Mesothelial cell of epicardium (in vitro differentiated cells): ENCODE data around the gene PTCD1. TPM values are rescaled to one million over a fixed set of nuclear protein-coding genes. Genes with fewer than 3 reads are reported as not detected.

Experiments
- DNase-seq, 2 experiments: peaks; one replicate each; pipeline ENCODE4 v3.0.0; 2021; ENCODE audit warnings: low spot score in 2 of 2; ENCODE audit not compliant: unreplicated experiment in 2 of 2
- H3K27ac Mint-ChIP-seq: 2 replicates; pipeline ENCODE4 v1.8.0; 2021; ENCODE audit warnings: mixed read lengths
- H3K27me3 Mint-ChIP-seq: 2 replicates; pipeline ENCODE4 v1.8.0; 2021; ENCODE audit warnings: low read depth, mixed read lengths
- H3K36me3 Mint-ChIP-seq: 2 replicates; pipeline ENCODE4 v1.8.0; 2021; ENCODE audit warnings: mixed read lengths
- H3K4me1 Mint-ChIP-seq: 2 replicates; pipeline ENCODE4 v1.8.0; 2021; ENCODE audit warnings: mixed read lengths
- H3K4me3 Mint-ChIP-seq: 2 replicates; pipeline ENCODE4 v1.8.0; 2021; ENCODE audit warnings: mild to moderate bottlenecking, moderate library complexity, mixed read lengths
- H3K9me3 Mint-ChIP-seq: 2 replicates; pipeline ENCODE4 v1.8.0; 2021; ENCODE audit warnings: mixed read lengths
- total RNA-seq: library from RNA; stranded (reverse); gene quantifications from 3 replicates; pipeline ENCODE4 v1.2.1, GENCODE V29; 2021
- TF ChIP-seq, protein P1 (sequence below): fragments of 200-600 bp; sonication (generic); IDR thresholded peaks from one replicate; pipeline ENCODE4 v1.5.0; 2021; ENCODE audit warnings: antibody characterized with exemption; ENCODE audit not compliant: unreplicated experiment

Gene PTCD1, protein sequence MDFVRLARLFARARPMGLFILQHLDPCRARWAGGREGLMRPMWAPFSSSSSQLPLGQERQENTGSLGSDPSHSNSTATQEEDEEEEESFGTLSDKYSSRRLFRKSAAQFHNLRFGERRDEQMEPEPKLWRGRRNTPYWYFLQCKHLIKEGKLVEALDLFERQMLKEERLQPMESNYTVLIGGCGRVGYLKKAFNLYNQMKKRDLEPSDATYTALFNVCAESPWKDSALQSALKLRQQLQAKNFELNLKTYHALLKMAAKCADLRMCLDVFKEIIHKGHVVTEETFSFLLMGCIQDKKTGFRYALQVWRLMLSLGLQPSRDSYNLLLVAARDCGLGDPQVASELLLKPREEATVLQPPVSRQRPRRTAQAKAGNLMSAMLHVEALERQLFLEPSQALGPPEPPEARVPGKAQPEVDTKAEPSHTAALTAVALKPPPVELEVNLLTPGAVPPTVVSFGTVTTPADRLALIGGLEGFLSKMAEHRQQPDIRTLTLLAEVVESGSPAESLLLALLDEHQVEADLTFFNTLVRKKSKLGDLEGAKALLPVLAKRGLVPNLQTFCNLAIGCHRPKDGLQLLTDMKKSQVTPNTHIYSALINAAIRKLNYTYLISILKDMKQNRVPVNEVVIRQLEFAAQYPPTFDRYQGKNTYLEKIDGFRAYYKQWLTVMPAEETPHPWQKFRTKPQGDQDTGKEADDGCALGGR
- total RNA-seq: 6.7 to 12.3 TPM (median 10.5 TPM) in 3 replicates

DNA sequence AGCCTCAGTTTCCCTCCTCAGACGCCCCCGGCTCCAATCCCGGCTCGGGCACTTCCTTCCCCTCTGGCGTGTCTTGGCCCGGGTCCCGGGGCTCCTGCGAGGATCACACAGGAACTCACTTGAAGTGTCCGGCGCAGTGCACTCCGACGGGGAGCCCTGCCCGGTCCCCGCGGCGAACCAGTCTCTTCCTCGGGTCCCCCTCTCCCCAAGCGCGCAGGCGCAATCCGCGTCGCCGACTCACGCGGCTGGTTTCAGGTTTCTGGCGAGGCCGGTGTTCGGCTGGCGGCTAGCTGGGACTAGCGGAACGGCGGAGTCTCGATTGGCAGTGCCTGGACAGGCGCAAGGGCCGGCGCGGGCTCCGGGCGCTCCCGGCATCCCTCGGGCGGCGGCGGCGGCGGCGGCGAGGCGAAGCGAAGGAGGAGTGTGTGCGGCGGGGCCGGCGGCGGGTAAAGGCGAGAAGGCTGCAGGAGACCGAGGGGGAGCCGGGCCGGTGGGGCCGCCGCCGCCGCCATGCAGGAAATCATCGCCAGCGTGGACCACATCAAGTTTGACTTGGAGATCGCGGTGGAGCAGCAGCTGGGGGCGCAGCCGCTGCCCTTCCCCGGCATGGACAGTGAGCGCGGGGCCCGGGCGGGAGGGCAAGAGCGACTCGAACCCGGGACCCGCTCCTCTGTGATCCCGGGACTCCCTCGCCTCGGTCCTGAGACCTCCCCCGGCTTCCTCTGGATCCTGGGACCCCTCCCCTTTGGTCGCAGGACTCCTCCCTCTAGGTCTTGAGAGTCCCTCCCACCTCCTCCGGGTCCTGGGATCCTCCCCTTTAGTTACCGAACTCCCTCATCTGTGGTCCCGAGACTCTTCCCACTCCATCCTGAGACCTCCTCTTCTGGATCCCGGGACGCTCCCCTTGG is at the start of gene PTCD1, which contains the start of gene CPSF4:
TSS of gene PTCD1 (minus strand) at position 226 of the 908 bp plus-strand sequence. CDS start 3,556 bp downstream, outside the sequence.
TSS of gene CPSF4 (plus strand) at position 371 of the 908 bp plus-strand sequence. CDS start at position 511, 140 bp downstream.
- Mint-ChIP-seq H3K9me3 (no peaks in the 10 kb centered on the region), H3K27me3 (no peaks in the 10 kb centered on the region), H3K36me3 (peaks cover 12% of the 10 kb centered on the region), H3K27ac (peak within 1 kb of the TSS; percentile 99), H3K4me3 (peak within 1 kb of the TSS; percentile 98), H3K4me1 (peaks cover 18% of the 10 kb centered on the region)
- TF ChIP-seq, protein P1, sequence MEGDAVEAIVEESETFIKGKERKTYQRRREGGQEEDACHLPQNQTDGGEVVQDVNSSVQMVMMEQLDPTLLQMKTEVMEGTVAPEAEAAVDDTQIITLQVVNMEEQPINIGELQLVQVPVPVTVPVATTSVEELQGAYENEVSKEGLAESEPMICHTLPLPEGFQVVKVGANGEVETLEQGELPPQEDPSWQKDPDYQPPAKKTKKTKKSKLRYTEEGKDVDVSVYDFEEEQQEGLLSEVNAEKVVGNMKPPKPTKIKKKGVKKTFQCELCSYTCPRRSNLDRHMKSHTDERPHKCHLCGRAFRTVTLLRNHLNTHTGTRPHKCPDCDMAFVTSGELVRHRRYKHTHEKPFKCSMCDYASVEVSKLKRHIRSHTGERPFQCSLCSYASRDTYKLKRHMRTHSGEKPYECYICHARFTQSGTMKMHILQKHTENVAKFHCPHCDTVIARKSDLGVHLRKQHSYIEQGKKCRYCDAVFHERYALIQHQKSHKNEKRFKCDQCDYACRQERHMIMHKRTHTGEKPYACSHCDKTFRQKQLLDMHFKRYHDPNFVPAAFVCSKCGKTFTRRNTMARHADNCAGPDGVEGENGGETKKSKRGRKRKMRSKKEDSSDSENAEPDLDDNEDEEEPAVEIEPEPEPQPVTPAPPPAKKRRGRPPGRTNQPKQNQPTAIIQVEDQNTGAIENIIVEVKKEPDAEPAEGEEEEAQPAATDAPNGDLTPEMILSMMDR: no peak
- DNase-seq: peak; percentile 92 to 97

DNA sequence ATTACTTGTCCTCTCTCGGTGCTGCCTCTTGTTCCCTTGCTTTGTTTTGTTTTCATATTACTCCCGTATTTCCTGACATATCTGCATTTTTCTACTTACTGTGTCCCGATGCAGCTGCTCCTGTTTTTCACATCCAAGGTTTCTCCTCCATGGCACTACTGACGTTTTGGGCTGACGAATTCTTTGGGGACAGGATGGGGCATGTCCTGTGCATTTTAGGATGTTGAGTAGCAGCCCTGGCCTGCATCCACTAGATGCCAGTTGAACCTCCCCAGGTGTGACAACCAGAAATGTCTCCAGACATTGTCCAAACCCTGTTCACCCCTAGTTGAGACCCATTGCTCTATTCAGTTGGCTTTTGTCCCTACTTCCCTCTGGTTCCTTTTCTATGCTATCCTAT is 46.5 kb upstream of the PTCD1 start:
- H3K27me3 Mint-ChIP-seq: no peaks in the 10 kb centered on the region

DNA sequence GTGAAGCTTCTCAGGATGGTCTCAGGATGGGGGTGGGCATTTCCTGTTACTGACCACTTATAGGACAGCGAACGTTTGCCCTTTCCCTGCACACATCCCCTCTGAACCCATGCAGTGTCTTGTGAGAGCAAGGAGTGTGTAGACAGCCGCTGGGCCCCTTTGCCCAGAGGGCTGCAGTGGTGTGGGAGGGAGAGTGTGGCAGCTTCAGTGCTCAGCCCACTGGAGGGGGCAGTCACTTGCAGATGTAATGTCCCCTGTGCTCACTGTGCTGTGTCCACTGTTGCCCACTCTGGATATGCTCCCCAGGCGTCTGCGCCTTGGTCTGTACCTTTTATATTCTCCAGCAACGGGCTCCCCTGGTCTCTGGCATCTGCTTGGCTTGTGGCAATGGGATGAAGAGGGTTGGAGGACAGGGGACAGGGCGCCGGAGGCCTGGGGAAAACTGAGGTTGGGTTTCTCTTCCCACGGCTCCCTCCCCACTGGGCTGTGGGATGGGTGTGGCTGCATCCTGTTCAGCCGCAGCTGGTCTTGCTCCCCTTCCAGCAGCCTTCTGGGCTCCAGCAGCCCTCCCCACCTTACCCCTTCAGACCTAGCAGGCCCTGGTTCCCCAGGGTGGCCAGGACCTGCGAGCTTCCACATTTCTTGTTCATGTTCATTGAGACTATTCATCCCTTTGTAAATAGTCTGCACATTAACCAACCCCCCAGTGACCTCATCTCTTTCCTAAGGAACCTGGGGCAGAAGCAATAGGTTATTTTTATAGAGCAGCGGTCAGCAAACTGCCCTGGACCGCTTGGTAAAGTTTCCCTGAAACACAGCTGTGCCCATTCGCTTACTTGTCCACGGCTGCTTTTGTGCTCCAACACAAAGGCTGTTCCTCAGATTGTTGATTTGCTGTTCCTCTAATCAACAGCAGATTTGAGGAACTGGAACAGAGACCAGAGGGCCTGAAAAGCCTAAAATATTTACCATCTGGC is 40.2 kb upstream of the PTCD1 start:
- peaks cover 15% of the 10 kb centered on the region for H3K36me3 Mint-ChIP-seq
- H3K9me3 Mint-ChIP-seq: no peaks in the 10 kb centered on the region
- DNase-seq: no peak
- no peaks in the 10 kb centered on the region for H3K27me3 Mint-ChIP-seq
- H3K27ac Mint-ChIP-seq: no peak overlapping the region
- TF ChIP-seq, protein P1: no peak
- H3K4me1 Mint-ChIP-seq: no peaks in the 10 kb centered on the region
- no peak overlapping the region for H3K4me3 Mint-ChIP-seq

More for the DNA sequence above, 46.5 kb upstream of the PTCD1 start:
- Mint-ChIP-seq H3K27ac (no peak overlapping the region), H3K36me3 (peaks cover 24% of the 10 kb centered on the region), H3K4me1 (no peaks in the 10 kb centered on the region), H3K9me3 (peaks cover 4% of the 10 kb centered on the region), H3K4me3 (no peak overlapping the region)
- TF ChIP-seq, protein P1: no peak
- DNase-seq: no peak

DNA sequence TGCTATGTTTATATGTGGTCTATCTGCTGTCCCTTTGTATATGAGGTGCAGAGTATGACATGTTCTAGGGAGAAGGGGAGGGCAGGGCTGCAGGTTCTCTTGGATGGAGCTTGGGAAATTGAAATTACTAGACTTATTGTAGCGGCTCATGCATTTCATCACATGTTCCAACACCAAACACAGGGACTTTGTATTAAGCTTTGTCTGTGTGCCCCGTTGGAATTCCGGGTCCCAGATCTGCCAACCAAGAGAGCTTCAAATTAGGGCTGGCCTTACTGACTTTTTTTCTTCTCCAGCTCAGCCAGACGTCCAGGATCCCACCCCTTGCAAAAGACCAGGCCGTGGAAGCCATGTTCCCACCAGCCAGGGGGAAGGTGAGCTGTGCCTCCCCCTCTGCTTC is 37.5 kb upstream of the PTCD1 start:
- Mint-ChIP-seq H3K36me3 (peaks cover 9% of the 10 kb centered on the region), H3K4me3 (no peak overlapping the region), H3K27me3 (peaks cover 1% of the 10 kb centered on the region), H3K27ac (no peak overlapping the region), H3K9me3 (no peaks in the 10 kb centered on the region), H3K4me1 (peaks cover 9% of the 10 kb centered on the region)
- TF ChIP-seq, protein P1: no peak
- DNase-seq: no peak
